ENCODE results near the gene RPTOR.

RPTOR gene

GRCh38 chr17:80564545-80564944 is 19.9 kb downstream of the RPTOR start:
- Histone ChIP-seq H3K27me3 (ENCODE audit: insufficient read depth, poor library complexity, severe bottlenecking) (no peaks in the 10 kb centered on the region), H3K27ac (replicated peaks) (no peak overlapping the region), H3K4me3 (replicated peaks; ENCODE audit: insufficient read depth, low read length) (no peak overlapping the region)
- no peak for DNase-seq (ENCODE audit: low read depth in 1 of 2, low spot score in 1 of 2)
- TF ChIP-seq SPI1 (IDR thresholded peaks at IDR 0.05; ENCODE audit: borderline replicate concordance, low read depth), result no peak
- TF ChIP-seq, protein P1, sequence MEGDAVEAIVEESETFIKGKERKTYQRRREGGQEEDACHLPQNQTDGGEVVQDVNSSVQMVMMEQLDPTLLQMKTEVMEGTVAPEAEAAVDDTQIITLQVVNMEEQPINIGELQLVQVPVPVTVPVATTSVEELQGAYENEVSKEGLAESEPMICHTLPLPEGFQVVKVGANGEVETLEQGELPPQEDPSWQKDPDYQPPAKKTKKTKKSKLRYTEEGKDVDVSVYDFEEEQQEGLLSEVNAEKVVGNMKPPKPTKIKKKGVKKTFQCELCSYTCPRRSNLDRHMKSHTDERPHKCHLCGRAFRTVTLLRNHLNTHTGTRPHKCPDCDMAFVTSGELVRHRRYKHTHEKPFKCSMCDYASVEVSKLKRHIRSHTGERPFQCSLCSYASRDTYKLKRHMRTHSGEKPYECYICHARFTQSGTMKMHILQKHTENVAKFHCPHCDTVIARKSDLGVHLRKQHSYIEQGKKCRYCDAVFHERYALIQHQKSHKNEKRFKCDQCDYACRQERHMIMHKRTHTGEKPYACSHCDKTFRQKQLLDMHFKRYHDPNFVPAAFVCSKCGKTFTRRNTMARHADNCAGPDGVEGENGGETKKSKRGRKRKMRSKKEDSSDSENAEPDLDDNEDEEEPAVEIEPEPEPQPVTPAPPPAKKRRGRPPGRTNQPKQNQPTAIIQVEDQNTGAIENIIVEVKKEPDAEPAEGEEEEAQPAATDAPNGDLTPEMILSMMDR (IDR thresholded peaks at IDR 0.05; ENCODE audit: insufficient read depth, low read length), result no peak
- no peak for TF ChIP-seq GABPA (IDR thresholded peaks at IDR 0.05; ENCODE audit: low read depth)
- no peak for TF ChIP-seq POLR2AphosphoS5 (IDR thresholded peaks at IDR 0.05; ENCODE audit: low read depth)
- TF ChIP-seq, protein P2, sequence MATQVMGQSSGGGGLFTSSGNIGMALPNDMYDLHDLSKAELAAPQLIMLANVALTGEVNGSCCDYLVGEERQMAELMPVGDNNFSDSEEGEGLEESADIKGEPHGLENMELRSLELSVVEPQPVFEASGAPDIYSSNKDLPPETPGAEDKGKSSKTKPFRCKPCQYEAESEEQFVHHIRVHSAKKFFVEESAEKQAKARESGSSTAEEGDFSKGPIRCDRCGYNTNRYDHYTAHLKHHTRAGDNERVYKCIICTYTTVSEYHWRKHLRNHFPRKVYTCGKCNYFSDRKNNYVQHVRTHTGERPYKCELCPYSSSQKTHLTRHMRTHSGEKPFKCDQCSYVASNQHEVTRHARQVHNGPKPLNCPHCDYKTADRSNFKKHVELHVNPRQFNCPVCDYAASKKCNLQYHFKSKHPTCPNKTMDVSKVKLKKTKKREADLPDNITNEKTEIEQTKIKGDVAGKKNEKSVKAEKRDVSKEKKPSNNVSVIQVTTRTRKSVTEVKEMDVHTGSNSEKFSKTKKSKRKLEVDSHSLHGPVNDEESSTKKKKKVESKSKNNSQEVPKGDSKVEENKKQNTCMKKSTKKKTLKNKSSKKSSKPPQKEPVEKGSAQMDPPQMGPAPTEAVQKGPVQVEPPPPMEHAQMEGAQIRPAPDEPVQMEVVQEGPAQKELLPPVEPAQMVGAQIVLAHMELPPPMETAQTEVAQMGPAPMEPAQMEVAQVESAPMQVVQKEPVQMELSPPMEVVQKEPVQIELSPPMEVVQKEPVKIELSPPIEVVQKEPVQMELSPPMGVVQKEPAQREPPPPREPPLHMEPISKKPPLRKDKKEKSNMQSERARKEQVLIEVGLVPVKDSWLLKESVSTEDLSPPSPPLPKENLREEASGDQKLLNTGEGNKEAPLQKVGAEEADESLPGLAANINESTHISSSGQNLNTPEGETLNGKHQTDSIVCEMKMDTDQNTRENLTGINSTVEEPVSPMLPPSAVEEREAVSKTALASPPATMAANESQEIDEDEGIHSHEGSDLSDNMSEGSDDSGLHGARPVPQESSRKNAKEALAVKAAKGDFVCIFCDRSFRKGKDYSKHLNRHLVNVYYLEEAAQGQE (IDR thresholded peaks at IDR 0.05; ENCODE audit: insufficient replicate concordance, low read depth), result no peak

- Histone ChIP-seq H3K4me3 (replicated peaks; ENCODE audit: insufficient read depth, low read length) (no peak overlapping the region), H3K27me3 (ENCODE audit: insufficient read depth, poor library complexity, severe bottlenecking) (no peaks in the 10 kb centered on the region), H3K27ac (replicated peaks) (no peak overlapping the region)
- DNase-seq (ENCODE audit: low read depth in 1 of 2, low spot score in 1 of 2), result no peak
- TF ChIP-seq, protein P1 (IDR thresholded peaks at IDR 0.05; ENCODE audit: insufficient read depth, low read length), result no peak
- TF ChIP-seq GABPA (IDR thresholded peaks at IDR 0.05; ENCODE audit: low read depth) (no peak), POLR2AphosphoS5 (IDR thresholded peaks at IDR 0.05; ENCODE audit: low read depth) (no peak), SPI1 (IDR thresholded peaks at IDR 0.05; ENCODE audit: borderline replicate concordance, low read depth) (no peak)
- TF ChIP-seq, protein P2 (IDR thresholded peaks at IDR 0.05; ENCODE audit: insufficient replicate concordance, low read depth), result no peak
These were observed 20.9 kb downstream of the RPTOR start for GRCh38 chr17:80565343-80566053.

DNA sequence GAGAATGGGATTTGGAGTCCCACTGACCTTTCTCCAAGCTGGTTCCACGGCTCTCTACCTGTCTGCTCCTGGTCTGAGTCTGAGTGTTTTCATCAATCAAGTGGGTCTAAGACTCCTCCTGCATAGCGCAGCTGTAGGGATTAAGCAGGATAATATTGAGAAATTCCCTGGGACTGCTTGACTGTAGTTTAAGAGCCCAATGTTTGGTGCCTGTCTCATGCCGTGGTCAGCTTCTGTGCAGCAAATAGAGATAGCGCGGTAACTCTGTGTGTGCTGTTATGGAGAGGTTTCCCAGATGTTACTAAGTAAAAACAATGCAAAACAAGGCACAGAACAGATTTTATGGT is 21.4 kb downstream of the RPTOR start:
- H3K27ac ChIP-seq (replicated peaks), result no peak overlapping the region
- H3K4me3 ChIP-seq (replicated peaks; ENCODE audit: insufficient read depth, low read length), result no peak overlapping the region
- TF ChIP-seq POLR2AphosphoS5 (IDR thresholded peaks at IDR 0.05; ENCODE audit: low read depth), result no peak
- TF ChIP-seq, protein P1 (IDR thresholded peaks at IDR 0.05; ENCODE audit: insufficient read depth, low read length), result no peak
- no peak for DNase-seq (ENCODE audit: low read depth in 1 of 2, low spot score in 1 of 2)
- H3K27me3 ChIP-seq (ENCODE audit: insufficient read depth, poor library complexity, severe bottlenecking), result no peaks in the 10 kb centered on the region

- H3K4me3 ChIP-seq (replicated peaks; ENCODE audit: insufficient read depth, low read length), result no peak overlapping the region
- no peaks in the 10 kb centered on the region for H3K27me3 ChIP-seq (ENCODE audit: insufficient read depth, poor library complexity, severe bottlenecking)
- TF ChIP-seq, protein P1 (IDR thresholded peaks at IDR 0.05; ENCODE audit: insufficient read depth, low read length), result no peak
- TF ChIP-seq GABPA (IDR thresholded peaks at IDR 0.05; ENCODE audit: low read depth) (no peak), SPI1 (IDR thresholded peaks at IDR 0.05; ENCODE audit: borderline replicate concordance, low read depth) (no peak), POLR2AphosphoS5 (IDR thresholded peaks at IDR 0.05; ENCODE audit: low read depth) (no peak)
- TF ChIP-seq, protein P2 (IDR thresholded peaks at IDR 0.05; ENCODE audit: insufficient replicate concordance, low read depth), result no peak
- H3K27ac ChIP-seq (replicated peaks), result no peak overlapping the region
- DNase-seq (ENCODE audit: low read depth in 1 of 2, low spot score in 1 of 2), result no peak
These were observed 23.6 kb downstream of the RPTOR start for GRCh38 chr17:80568246-80568645.
